SH-SY5Y (cell line): ENCODE measurements around the gene C22orf15.

Experiments used
- GATA2 ChIP-seq: IDR thresholded peaks from 2 replicates; pipeline ENCODE4 v1.6.1; 2011; ENCODE audit warnings: mild to moderate bottlenecking, low read depth, low read length
- GATA3 ChIP-seq: IDR thresholded peaks from 2 replicates; pipeline ENCODE4 v1.6.1; 2011; ENCODE audit warnings: low read depth, mild to moderate bottlenecking, low read length, moderate library complexity

Gene C22orf15

GRCh38 chr22:23743303-23743705 is 19.5 kb upstream of the C22orf15 start:
- TF ChIP-seq GATA2 (no peak), GATA3 (no peak)

- TF ChIP-seq GATA2 (no peak), GATA3 (no peak)
These were observed 18.8 kb upstream of the C22orf15 start for GRCh38 chr22:23744001-23744400.

- TF ChIP-seq GATA2 (no peak), GATA3 (no peak)
These were observed 18.3 kb upstream of the C22orf15 start for GRCh38 chr22:23744485-23744884.

- no peak for TF ChIP-seq GATA3
- no peak for TF ChIP-seq GATA2
These were observed 17.0 kb upstream of the C22orf15 start for GRCh38 chr22:23745791-23746190.

GRCh38 chr22:23749841-23750301 is 12.9 kb upstream of the C22orf15 start:
- TF ChIP-seq GATA3 (no peak), GATA2 (no peak)

- TF ChIP-seq GATA3 (no peak), GATA2 (no peak)
These were observed 12.4 kb upstream of the C22orf15 start for GRCh38 chr22:23750367-23750713.

- no peak for TF ChIP-seq GATA2
- TF ChIP-seq GATA3: no peak
These were observed 11.9 kb upstream of the C22orf15 start, which contains the start of gene ZNF70 for GRCh38 chr22:23750714-23751440. Gene ZNF70 (minus strand): TSS chr22:23751112. CDS start chr22:23745140, 5,972 bp downstream.

GRCh38 chr22:23751441-23751996 is 11.3 kb upstream of the C22orf15 start:
- no peak for TF ChIP-seq GATA3
- TF ChIP-seq GATA2: no peak

- TF ChIP-seq GATA2 (no peak), GATA3 (no peak)
These were observed 10.6 kb upstream of the C22orf15 start for GRCh38 chr22:23752090-23752691.

GRCh38 chr22:23752750-23753149 is 10.0 kb upstream of the C22orf15 start:
- TF ChIP-seq GATA3: no peak
- no peak for TF ChIP-seq GATA2

- TF ChIP-seq GATA3 (no peak), GATA2 (no peak)
These were observed 9.4 kb upstream of the C22orf15 start for GRCh38 chr22:23753385-23753784.

- TF ChIP-seq GATA2: no peak
- no peak for TF ChIP-seq GATA3
These were observed 8.4 kb upstream of the C22orf15 start, which contains the start of gene VPREB3 for GRCh38 chr22:23754220-23754919. Gene VPREB3 (minus strand): TSS chr22:23754425. CDS start chr22:23754363, 62 bp downstream.

- TF ChIP-seq GATA3 (no peak), GATA2 (no peak)
These were observed 7.7 kb upstream of the C22orf15 start for GRCh38 chr22:23754980-23755636.

- TF ChIP-seq GATA3: no peak
- TF ChIP-seq GATA2: no peak
These were observed 7.1 kb upstream of the C22orf15 start for GRCh38 chr22:23755711-23756110.
